ENCODE data around the gene DUOX1.
"Not testable (repeated sequence)": the region's sequence is repeated elsewhere in the genome, so short reads cannot be mapped to it uniquely, and the experiment has no call there.

The DUOX1 gene

DNA sequence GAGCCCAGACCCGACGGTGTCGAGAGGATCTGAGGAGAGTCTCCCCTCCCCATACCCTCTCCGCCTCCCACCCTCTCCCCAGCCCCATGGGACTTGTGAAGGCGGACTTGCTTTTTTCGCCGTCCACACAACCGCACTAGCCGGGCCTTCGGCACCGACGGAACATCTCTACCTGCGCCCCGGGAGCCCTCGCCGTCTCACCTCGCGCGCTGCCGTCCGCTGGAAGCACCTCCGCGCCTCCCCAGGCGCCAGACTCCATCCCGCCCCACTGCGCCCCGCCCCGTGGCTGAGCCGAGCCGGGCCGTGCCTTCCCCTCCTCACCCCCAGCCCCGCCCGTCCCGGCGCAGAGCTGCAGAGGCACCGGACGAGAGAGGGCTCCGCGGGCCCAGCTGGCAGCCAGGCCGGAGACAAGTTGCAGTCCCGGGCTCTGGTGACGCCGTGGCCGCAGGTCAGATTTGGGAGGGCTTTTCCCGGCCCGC, at the start of gene DUOX1, which contains the start of gene DUOXA1:
Gene DUOX1, plus strand, starts transcription at position 344 of the 479 bp plus-strand sequence. CDS start 1,973 bp downstream, outside the sequence.
Gene DUOXA1, minus strand, starts transcription at position 229 of the 479 bp plus-strand sequence. CDS start 6,865 bp downstream, outside the sequence.
- DNase-seq, result no peak

DNA sequence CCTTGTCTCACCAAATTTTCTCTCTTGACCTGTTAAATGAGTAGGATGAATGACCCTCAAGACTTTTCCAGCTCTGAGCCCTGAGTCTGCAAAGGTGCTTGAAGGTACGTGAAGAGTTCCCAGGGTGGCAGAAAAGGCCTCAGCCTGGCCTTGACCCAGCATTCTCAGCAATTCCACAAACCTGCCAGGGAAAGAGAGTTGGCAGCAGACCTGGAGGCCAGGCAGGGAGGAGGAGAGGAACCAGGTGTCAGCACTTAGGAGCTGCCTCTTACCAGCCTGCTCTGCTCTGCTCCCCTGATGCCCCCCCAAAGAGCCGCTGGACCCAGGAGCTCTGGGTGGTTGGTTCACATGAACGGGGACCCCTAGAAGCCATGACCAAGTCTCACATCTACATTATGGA, 49.2 kb upstream of the DUOX1 start:
- not testable (repeated sequence) for DNase-seq

DNA sequence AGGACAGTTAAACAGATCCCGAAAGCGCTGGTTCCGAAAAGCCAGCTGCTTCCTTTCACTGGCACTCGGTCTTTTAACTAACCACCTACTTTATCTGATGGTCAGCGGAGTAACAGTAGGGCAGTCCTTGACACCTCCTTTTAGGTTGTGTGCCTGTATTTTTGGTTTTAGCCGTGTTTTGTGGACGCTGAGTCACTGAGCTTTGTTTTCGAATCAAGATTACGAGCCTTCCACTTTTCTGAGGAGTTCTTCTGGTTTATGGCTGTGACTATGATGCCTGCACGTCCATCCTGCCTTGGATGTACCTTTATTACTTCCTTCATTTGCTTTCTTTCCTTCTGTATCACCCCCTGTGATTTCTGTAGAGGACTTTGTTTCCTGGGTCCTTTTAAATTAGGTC, 47.4 kb upstream of the DUOX1 start:
- not testable (repeated sequence) for DNase-seq

DNA sequence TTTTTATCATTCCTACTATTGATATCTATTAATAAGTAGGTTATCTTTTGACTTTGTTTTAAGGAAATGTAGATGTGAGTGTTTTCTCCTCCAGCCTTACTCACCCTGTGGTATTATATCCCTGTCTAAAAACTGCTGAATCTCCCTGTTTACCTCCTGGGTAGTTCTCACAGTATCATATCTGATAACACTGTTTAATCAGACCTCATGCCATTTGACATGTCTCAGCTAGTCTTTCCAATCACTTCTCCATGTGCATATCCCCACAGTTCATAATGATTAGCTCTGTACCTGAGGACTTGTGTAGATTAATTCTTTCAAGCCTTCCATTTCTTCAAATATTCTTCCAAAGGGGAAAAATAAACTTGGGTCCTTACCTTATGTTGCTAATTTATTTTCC, 46.6 kb upstream of the DUOX1 start:
- DNase-seq, result no peak

DNA sequence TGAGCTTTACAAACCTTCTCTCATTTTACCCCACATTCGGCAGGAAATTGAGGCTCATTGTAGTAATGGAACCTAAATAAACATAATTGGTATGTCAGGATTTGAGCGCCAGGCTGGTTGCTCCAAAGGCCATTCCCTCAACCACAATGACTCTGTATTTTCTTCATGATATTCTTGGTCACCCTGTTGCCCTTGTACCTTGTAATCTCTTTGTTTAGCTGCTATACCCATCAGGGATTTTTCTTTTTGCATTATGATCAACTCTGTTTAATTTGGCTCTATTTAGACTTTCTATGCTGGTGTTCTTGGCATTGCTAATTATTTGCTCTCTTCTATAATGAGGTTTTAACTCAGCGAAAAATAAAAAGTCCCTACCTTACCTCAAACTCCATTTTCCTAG, 45.6 kb upstream of the DUOX1 start:
- DNase-seq, result no peak

DNA sequence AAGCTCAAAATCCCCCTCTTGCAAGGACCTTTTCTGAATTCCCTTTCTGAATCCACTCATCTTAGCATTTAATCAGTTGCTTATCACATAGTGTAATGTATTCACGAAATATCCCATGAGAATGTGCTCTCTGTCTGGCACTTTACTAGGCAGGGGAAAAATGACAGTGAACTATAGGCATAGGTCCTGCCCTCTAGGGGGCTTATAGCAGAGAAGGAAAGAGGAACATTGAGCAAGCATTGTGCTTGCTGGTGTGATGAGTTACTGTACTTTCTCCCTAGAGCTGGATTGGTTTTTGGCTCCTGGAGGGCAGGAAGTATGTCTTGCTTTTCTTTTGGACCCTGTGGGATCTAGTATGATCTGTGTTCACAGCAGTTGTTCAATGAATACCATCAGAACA, 42.3 kb upstream of the DUOX1 start:
- DNase-seq, result no peak

DNA sequence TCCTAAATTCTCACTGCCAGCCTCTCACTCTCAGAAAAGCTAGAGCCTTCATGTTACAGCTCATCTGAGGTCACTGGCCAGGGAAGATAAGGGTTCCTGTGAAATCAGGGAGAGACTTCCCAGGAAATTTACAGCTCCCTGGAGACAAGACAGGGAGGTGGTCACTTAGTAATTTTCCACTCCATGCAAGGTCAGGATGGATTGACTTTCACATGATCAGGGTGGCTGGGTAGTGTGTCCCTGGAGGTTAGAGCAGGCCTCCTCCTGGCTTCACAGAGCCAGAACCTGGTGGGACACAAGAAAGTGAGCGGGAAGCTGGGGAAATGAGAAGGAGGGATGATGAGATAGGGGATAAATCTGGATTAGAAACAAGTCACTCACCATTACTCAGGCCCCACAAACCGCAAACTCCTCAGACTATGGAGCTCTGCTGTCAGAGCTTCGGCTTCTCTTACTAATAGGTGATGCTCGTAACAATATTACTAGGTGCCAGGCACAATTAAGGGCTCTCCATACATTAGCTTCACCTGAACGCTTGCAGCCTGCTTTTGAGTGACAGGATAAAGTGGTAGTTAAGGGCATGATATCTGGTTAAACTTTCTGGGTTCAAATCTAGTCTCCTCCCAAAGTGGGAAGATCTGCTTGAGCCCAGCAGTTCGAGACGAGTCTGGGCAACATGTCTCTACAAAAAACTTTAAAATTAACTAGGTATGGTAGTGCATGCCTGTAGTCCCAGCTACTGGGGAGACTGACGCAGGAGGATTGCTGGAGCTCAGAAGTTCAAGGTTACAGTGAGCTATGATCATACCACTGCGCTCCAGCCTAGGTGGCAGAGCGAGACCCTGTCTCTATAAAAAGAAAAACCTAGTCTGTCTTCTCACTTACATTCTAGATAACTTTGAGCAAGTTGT, 40.7 kb upstream of the DUOX1 start:
- no peak for DNase-seq

DNA sequence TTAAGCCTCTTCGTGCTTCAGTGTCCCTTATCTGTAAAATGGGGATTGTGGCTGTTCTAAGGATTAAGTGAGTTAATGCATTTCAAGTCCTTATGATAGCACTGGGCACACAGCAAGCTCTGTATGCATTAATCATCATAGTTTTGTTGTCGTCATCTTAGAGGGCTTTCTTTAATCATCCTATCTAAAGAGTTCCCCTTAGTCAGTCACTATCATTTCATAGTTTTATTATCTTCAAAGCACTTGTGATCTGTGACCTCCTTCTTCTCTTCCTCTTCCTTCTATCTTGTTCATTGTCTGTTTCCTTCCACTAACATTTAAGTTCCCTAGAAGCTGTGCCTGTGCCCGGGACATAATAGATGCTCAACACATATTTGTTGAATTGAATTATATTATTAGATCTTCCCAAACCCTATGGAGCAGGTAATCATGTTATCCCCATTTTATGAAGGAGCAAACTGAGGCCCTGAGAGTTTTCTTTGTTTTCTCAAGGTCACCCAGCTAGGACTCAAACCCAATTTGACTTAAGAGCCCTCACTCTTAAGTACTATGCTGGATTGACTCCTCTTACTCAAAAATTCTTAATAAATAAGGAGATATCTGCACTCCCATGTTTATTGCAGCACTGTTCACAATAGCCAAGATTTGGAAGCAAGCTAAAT, 40.0 kb upstream of the DUOX1 start:
- DNase-seq, result no peak

DNA sequence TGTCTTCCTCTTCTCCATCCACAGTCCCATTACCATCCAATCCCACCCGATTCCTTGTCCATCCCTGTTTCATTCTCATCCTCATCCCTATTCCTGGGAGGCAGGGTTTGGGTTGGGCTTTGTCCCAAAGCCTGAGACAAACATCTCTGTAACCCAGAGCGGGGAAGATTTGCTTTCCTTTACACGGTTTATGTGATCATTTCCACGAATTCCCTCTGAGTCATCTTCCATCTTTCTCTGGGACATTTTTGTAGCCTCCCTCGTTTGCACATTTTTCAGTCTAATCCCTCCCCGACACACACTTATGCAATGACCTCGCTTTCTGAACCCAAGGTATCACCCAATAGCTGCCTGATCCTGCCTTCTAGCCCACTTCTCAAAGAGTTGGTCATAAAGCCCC, 38.6 kb upstream of the DUOX1 start:
- no peak for DNase-seq

DNA sequence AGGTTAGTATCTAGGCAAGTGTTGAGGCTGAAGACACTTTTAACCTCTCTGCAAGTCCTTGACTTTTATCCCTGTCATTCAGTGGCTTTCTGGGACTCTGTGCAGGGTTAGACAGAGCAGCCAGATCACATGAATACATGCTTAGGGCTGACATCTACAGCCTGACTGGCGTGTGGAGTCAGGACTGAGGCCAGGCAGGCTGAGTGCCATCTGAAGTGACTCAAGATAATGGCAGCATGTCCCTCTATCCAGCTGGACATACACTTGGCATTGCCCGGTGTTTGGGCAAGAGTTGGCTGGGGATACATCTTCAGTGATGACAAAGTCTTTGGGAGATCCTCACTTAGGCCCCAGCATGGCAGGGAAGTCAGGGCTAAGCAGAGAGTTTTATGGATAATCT, 38.2 kb upstream of the DUOX1 start:
- no peak for DNase-seq

DNA sequence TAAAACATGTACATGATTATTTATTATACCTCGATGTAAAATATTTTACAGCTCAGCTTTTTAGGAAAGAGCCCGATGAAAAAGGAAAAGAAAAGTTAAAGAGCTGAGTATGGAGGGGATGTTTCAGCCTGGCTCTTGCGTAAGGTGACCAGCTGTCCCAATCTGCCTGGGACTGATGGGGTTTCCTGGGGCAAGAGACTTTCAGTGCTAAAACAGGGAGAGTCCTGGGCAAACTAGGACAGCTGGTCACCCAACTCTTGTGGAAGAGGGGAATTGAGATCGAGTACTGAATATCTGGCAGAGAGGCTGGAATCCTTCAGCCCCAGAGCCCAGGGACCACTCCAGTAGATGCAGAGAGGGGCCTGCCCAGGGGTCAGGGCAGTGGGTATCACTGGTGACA, 36.8 kb upstream of the DUOX1 start:
- DNase-seq, result no peak

DNA sequence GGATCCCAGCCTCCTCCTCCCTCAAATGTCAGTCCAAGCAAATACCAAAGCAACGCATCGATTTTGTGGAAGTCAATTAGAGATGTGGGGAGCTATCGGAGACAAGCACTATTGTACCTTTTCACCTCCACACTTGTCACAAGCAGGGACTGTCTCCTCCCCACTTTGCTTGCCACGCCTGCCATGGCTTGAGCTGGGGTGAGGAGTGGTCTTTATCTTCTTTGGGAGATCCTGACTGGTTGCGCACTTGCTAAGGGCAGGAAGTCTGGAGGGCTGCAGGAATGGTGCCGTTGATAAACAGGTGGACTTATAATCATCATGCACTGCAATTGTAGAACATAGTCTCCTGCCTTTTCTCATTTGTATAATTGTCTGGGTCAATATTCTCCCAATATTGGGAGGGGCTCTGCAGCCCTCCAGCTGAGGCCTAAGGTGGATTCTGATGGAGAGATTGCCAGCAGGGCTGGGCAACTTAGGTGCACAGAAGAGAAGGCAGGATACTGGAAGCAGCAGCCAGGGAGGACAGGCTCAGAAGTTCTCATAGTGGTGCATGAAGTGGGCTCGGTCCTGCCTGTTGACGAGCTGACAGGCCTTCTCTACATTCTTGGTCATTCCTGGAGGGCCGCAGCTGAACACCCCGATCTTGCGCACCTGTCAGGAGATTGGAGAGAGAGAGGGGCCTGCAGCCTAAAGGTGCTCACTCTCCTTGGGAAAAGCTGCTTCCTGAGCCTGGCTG, 36.0 kb upstream of the DUOX1 start:
- DNase-seq, result no peak

DNA sequence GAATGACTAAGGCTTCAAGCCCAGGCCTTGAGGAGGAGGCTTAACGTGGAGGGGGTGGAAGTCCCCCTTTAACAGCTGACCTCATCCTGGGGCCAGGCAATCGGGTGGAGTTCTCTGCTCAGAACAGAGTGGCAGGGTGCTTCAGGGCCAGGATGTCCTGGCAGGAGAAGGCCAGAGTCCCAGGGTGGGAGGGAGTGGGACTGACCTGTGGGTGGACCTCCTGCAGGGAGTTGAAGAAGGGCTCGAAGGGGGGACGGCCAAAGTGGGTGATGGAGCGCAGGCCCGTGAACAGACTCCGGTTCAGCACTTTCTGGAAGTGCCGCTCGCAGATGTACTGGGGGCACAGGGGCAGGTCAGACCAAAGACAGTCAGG, 35.5 kb upstream of the DUOX1 start:
- DNase-seq, result no peak

DNA sequence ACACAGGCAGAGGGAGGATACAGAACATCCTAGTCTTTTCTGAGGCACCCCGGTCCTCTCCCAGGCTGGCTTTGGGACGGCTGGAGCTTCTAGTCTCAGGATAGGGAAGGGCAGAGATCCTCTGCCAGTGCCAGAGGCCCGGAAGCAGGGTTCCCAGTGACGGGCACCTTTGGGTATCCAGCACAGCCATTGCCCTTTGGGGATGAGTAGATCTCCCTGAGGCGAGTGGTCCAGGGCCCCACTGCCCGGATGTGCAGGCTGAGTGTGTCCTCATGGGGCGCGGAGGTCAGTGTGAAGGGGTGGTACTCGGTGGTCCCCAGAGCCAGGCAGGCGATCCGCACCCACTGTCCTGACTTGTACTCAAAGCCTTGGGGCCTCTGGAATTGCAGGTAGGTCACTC, 34.1 kb upstream of the DUOX1 start:
- DNase-seq, result no peak

DNA sequence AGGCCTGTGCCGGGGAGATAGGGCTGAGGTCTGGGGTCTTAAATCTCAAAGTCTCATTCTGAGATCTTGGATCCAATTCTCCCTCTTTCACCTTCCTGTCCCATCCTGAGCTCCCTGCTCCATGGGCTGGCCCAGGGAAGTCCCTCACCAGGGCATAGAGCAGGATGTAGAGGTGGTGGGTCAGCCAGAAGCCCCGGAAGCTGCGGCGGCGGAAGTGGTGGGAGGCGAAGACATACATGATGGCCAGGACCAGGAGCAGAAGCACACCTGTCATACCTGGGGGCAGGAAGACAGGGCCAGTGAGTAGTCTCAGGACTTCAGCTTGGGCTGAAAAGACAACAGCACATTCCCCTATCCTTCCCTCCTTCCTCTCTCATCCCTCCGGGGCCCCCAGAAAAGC, 32.3 kb upstream of the DUOX1 start:
- DNase-seq, result no peak

DNA sequence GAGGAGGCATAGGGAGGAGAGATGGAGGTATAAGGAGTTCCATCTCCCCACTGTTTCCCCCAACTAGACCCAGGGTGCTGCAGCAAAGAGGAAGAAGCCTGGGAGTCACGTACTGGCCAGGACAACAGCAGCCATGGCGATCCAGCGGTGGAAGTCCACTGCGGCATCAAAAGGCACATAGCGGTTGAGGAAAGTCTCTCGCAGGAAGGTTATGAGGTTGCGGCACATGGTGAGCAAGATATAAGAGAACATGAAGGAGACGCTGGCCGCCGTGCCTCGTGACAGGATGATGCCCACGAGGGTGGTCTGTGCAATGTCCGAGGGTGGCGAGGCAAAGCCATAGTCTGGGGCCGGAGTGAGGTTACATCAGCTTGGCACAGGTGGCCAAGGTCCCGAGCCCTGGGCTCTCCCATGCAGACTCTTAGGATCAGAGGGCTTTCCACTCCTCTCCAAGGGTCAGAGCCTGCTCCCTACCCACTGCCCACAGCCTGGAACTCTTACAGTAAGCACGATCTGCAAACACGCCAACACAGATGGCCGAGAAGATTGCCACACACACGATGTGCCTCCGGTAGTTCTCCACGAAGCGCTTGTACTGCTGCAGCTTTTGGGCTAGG, 30.1 kb upstream of the DUOX1 start:
- DNase-seq, result no peak

DNA sequence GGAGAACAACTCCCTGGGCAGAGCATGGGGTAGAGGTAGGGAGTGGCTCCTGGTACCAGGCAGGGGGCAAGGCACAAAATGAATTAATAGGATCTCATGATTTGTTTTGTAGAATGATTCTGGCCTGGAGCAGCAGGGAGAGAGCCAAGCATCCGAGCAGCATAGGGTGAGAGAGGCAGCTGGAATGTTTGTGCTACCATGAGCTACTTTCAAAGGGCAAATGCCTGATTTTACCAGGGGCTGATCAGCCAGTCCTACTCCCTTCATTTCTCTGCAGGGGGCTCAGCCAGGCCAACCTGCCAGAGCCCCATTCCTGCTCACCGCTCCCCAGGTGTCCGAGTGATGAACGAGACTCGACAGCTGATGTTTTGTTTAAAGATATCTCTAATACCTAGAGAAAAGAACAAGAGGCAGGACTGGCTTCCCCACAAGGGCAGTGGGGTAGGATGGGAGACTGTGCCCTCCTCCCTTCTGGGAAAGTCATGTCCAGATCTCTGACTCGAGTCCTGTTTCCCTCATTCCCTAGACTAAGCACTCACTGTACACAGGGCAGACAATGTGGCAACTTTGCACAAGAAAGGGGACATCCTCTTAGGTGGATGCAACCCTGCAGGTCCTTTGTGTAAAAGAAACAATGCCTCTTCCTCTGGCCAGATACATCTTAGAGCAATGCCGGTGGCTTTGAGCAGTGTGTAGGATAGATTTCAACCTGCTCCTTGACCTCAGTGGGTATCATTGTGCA, 28.7 kb upstream of the DUOX1 start:
- no peak for DNase-seq

DNA sequence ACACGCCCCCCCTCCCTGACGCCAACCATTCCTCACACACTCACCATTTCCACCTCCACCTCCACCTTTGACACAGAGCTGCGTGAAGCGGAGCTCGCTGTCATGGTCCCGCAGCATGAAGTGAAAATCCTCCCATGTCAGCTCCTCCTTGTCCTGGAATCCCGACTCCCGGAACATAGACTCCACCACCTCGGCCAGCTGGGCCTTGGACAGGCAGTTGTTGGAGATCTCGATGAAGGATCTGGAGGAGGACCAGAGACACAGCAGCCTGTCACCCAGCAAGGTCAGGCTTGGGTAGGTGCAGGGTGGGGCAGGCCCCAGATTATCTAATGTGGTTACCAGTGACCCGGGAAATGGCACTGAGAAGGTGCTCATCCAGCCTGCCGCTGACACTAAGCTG, 28.0 kb upstream of the DUOX1 start:
- no peak for DNase-seq

DNA sequence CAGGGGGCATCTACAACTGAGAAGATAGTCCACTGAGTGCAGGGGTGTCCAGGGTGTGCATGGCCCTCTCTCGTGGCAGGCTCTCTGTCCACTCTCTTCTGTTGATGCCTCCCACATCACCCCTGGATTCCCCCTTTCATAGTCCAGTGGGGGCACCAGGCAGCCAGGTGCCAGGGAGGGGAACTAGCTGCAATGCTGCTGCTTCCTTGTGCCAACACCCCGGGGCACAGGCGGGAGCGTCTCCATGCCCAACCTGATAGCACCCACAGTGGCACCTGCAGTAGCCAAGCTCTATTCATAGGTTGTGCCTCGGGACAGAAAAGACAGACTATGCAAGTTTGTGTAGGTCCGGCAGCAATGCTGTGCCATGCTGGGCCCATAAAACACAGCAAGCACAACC, 27.6 kb upstream of the DUOX1 start:
- no peak for DNase-seq

DNA sequence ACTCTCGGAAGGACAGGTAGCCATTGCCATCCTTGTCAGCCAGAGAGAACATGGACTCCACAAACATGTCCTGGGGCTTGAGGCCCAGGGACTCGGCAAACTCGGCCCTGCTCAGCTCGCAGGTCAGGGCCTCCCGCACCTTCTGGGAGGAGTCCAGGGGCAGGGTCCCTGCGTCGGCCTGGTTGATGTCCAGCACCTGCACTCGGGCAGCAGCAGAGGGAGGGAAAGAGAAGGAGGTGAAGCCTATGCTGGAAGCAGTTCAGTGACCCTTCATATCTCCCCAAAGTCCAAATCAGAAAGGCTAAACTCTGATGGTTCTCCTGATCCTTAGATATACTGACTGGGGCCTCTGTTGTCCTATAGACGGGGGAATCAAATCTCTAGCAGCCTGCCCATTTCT, 25.6 kb upstream of the DUOX1 start:
- DNase-seq, result not testable (repeated sequence)

DNA sequence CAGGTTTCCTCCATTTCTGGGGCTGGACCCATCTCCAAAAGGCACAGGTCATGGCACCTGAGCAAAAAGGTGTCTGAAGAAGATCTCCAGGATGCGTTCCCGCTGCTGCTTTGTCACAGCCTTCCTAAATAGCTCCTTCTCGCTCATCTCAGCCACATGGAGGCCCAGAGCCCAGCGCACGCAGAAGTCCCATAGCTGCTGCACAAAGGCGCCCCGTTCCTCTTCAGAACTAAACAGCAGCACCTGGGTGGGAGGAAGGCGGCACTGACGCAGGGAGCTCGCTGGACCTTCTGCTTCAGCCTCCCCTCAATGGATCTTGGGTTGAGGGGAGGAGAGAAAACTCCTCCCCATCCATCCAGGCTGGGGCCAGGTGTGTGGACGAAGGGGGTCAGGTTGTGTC, 24.2 kb upstream of the DUOX1 start:
- DNase-seq, result no peak

All from bone marrow (tissue), 2 donors.